Activated CD4-positive, alpha-beta T cell treated with anti-CD3 and anti-CD28 coated beads, Interleukin-2, amount 50 U/mL, for 24 hours (primary cell): ENCODE measurements around the gene KLHL22.
"Not testable (repeated sequence)": the region's sequence is repeated elsewhere in the genome, so short reads cannot be mapped to it uniquely, and the experiment has no call there.

Source experiments
- DNase-seq, 2 donors: peaks; one replicate each; pipeline ENCODE4 v3.0.0-alpha.2; 2020; ENCODE audit warnings: low read depth in 1 of 2, low spot score in 1 of 2

KLHL22 gene

DNA sequence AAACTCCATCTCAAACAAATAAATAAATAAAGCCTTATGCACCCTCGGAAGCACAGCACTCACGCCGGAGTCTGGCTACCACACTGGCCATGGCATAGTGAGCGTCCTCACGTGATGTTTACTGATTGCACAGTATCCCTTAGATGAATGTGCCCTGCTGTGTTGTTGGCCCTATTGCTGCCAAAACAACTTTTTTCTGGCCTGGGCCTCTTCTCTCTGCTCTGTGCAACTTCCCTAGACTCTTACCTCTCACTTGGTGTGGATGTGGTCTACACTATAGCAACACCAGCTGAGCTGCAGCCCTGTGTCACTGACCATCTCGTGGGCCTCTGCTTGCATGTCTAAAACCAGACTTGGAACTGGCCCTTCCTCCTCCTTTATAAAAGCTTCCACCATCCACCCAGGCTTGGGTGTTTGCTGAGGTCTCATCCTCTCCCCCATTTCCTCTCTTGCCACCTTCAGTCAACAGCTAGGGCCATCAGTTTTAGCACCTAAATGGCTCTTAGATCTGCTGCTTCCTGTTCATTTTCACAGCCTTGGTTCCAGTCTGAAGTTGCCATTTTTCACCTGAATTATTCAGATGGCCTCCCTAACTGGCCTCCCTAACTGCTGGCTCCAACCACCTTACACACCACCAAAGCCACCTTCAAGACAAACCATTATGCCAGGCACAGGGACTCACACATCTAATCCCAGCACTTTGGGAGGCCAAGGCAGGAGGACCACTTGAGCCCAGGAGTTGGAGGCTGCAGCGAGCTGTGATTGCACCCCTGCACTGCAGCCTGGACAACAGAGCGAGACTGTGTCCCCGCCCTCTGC is 92.4 kb downstream of the KLHL22 start:
- no peak for DNase-seq

DNA sequence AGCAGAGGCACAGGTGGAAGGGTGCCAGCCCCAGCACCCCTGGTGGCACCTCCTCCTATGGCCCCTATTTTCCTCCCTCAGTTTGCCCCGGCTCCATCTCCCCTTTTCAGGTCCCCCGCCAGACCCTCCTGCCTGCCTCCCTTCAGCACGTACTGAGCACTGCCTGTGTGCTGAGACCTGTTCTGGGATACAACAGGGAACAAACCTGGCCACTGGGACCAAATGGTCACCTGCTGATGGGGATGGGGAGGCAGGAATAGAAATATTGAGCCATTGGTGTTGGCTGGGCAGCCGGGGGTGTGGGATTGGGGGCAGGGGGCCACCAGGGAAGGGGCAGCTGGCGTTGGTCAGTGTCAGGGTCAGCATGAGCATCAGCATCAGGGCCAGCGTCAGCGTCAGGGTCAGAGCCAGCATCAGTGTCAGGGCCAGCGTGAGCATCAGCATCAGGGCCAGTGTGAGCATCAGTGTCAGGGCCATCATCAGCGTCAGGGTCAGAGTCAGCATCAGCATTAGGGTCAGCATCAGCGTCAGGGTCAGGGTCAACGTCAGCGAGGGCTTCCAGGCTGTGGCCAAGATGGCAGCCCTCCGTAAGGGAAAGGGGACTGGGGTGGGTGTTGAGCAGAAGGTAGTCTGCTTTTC is 94.1 kb downstream of the KLHL22 start:
- no peak for DNase-seq

GRCh38 chr22:20400606-20401375 is 94.8 kb downstream of the KLHL22 start:
- no peak for DNase-seq

DNA sequence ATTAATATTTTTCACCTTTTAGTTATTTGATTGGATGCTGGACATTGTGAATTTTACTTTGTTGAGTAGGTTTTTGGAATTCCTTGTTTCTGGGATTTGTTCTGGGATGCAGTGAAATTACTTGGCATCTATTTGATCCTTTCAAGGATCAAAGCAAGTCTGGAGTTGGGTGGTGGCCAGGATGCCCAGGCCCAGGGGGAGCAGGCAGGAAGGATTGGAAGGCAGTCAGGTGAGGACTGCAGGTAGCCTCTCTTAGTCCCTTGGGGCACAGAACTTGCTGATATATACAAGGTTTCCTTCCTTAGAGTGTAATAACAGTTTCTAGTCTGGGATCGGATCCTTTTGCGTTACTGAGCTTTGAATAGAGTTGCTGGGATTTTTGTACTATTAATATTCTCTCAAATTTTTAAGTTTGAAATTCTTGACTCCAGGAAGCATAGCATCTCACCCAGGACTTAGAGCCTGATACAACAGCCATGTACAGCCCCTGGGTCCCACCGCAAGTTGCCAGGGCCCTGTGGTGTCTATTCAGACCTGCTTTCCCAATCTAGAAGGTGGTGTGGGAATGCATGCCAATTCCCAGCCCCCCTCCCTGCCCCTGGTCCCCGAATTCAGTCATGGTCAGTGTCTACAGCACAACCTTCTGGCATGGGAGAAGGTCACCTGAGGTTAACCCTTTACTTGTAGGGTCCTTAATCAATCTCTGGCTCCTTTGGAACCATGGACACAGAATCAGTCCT is 95.6 kb downstream of the KLHL22 start:
- no peak for DNase-seq

- DNase-seq, result no peak
These were observed 97.2 kb downstream of the KLHL22 start for GRCh38 chr22:20398420-20398819.

DNA sequence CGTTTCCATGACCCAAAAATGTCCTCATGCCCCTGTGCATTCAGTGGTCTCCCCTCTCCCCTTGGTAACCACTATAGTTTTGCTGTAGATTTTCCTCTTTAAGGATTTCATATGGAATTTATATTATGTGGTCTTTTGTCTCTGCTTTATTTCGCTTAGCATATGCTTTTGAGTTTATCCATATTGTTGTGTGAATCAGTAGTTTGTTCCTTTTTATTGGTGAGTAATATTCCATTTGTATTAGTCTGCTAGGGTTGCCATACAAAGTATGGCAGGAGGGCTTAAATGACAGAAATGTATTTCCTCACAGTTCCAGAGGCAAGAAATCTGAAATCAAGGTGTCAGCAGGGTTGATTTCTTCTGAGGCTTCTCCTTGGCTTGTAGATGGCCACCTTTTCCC is 98.1 kb downstream of the KLHL22 start:
- DNase-seq, result no peak

DNA sequence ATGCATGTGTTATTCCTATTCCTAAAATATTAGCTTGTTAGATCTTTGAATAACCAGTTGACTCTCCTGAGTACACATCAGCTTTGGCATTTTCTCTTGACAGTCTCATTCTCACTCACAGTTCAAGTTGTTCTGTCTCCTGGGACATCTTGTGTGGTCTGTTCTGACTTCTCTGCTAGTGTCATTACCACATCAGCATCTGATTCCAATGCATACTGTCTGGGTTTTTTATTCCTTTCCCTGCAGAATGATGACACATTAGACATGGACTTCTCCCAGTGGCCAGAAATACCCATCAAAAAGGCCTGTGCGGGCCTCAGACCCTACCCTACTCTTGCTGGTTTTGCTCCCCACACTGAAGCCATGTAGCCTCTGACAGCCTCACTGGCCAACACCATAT is 99.0 kb downstream of the KLHL22 start:
- DNase-seq, result no peak

GRCh38 chr22:20395907-20396287 is 99.7 kb downstream of the KLHL22 start:
- DNase-seq, result no peak

GRCh38 chr22:20395181-20395906 is 100.3 kb downstream of the KLHL22 start:
- no peak for DNase-seq

GRCh38 chr22:20393705-20394476 is 101.7 kb downstream of the KLHL22 start, which contains the start of gene ZNF74:
ZNF74 (plus strand) TSS chr22:20394151; CDS start chr22:20394629, 478 bp downstream.
- peak; percentile 63 to 77 for DNase-seq

DNA sequence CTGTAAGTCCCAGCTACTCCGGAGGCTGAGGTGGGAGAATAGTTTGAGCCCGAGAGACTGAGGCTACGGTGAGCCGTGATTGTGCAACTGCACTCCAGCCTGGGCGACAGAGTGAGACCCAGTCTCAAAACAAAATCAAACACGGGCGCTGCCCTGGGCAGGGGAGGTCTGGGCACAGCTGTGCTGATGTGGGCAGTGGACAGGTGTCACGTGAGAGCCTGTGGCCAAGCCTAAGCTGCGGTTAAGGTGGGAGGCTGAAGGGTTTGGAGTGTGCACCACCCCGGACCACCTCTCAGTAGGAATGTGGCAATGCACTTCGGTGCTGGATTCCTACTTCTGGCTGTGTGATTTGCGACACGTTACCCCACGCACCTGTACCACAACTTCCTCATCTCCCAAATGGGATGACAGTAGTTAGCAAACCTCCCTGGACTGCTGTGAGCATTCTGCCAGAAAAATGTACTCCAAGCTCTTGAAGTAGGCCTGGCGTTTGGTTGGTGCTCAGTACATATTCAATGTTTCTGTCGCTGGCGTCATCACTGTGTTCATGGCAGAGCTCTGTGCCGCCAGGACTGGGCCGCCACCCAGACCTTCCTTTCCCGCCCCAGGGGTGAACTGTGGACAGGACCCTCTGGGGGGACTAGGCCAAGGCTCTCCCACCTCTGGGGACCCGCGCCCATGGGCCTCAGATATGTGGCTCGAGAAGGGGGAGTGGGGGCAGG is 102.5 kb downstream of the KLHL22 start:
- DNase-seq, result no peak

DNA sequence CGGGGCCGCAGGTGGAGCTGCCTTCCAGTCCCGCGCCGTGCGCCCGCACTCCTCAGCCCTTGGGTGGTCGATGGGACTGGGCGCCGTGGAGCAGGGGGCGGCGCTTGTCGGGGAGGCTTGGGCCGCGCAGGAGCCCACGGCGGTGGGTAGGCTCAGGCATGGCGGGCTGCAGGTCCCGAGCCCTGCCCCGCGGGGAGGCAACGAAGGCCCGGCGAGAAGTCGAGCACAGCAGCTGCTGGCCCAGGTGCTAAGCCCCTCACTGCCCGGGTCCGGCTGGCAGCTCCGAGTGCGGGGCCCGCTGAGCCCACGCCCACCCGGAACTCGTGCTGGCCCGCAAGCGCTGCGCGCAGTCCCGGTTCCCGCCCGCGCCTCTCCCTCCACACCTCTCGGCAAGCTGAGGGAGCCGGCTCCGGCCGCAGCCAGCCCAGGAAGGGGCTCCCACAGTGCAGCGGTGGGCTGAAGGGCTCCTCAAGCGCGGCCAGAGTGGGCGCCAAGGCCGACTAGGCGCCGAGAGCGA is 103.2 kb downstream of the KLHL22 start:
- not testable (repeated sequence) for DNase-seq
